Activated CD8-positive, alpha-beta T cell treated with anti-CD3 and anti-CD28 coated beads for 36 hours (primary cell): ENCODE data around the gene TRIM68. TPM values are rescaled to one million over a fixed set of nuclear protein-coding genes. Genes with fewer than 3 reads are reported as not detected.

Source experiments
- ATAC-seq: fragments of 200-7000 bp; cut with Tn5 transposase; one replicate; pipeline ENCODE4 v1.10.0; 2021; ENCODE audit warnings: mild to moderate bottlenecking, moderate library complexity
- CTCF ChIA-PET: fragments of 350-600 bp; sonication (Branson Sonifier 250); formaldehyde crosslinking; loops from one replicate; lab custom pipeline; 2021; ENCODE audit warnings: antibody characterized with exemption; lab: Charles Lee
- POLR2A ChIA-PET: fragments of 350-600 bp; sonication (Branson Sonifier 250); formaldehyde crosslinking; loops from one replicate; lab custom pipeline; 2021; ENCODE audit warnings: antibody characterized with exemption; lab: Charles Lee
- DNase-seq: peaks from one replicate; pipeline ENCODE4 v3.0.0-alpha.2; 2020
- H3K27ac Mint-ChIP-seq: one replicate; pipeline ENCODE4 v1.8.0; 2021; ENCODE audit warnings: mild to moderate bottlenecking, mixed read lengths
- H3K27me3 Mint-ChIP-seq: one replicate; pipeline ENCODE4 v1.8.0; 2021; ENCODE audit warnings: mixed read lengths
- H3K36me3 Mint-ChIP-seq: one replicate; pipeline ENCODE4 v1.8.0; 2021; ENCODE audit warnings: low read depth, mixed read lengths
- H3K4me1 Mint-ChIP-seq: one replicate; pipeline ENCODE4 v1.8.0; 2021; ENCODE audit warnings: low read depth, mixed read lengths
- H3K4me3 Mint-ChIP-seq: one replicate; pipeline ENCODE4 v1.8.0; 2021; ENCODE audit warnings: mild to moderate bottlenecking, moderate library complexity, mixed read lengths
- H3K9me3 Mint-ChIP-seq: one replicate; pipeline ENCODE4 v1.8.0; 2021; ENCODE audit warnings: mixed read lengths
- intact Hi-C: fragments of 100-400 bp; cut with micrococcal nuclease; formaldehyde crosslinking; loops from one replicate; pipeline ENCODE4 v1.10.0; 2022
- total RNA-seq, 2 experiments: library from RNA; stranded (reverse); gene quantifications; one replicate each; pipeline ENCODE4 v1.2.3, GENCODE V29; 2021
- TF ChIP-seq, protein P1 (sequence below): fragments of 200-600 bp; IDR thresholded peaks from one replicate; pipeline ENCODE4 v1.8.0; 2022; ENCODE audit warnings: antibody characterized with exemption, mild to moderate bottlenecking

The TRIM68 gene
- total RNA-seq, 2 experiments from 2014 or later: 10.2 to 11.4 TPM

DNA sequence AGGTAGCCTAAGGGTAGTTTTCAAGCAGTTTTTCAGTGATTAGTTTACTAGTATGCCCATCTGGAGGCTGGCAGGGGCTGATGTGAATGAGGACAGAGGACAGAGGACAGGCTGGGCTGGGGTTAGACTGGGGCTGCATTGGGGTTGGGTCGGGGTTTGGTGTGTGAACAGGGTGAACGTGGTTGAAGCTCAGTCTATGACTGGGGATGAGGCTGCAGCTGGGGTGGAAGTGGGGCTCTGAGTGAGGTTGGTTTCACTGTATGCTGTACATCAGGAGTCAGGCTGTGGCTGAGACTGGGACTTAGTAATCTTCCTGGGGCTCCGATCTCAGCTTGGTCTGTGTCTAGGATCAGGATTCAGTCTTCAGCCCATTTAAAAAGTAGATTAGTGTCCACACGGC is 36.2 kb upstream of the TRIM68 start:
- POLR2A ChIA-PET: no interaction called here
- intact Hi-C loops: no loop called here

GRCh38 chr11:4643682-4644081 is 35.7 kb upstream of the TRIM68 start, which contains the start of gene OR51E1:
OR51E1 (plus strand) TSS chr11:4643982; CDS start chr11:4652527, 8,545 bp downstream.
- H3K9me3 Mint-ChIP-seq: no peaks in the 10 kb centered on the region
- TF ChIP-seq, protein P1, sequence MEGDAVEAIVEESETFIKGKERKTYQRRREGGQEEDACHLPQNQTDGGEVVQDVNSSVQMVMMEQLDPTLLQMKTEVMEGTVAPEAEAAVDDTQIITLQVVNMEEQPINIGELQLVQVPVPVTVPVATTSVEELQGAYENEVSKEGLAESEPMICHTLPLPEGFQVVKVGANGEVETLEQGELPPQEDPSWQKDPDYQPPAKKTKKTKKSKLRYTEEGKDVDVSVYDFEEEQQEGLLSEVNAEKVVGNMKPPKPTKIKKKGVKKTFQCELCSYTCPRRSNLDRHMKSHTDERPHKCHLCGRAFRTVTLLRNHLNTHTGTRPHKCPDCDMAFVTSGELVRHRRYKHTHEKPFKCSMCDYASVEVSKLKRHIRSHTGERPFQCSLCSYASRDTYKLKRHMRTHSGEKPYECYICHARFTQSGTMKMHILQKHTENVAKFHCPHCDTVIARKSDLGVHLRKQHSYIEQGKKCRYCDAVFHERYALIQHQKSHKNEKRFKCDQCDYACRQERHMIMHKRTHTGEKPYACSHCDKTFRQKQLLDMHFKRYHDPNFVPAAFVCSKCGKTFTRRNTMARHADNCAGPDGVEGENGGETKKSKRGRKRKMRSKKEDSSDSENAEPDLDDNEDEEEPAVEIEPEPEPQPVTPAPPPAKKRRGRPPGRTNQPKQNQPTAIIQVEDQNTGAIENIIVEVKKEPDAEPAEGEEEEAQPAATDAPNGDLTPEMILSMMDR: no peak
- intact Hi-C loops: no loop called here
- CTCF ChIA-PET: no interaction called here
- no peaks in the 10 kb centered on the region for H3K36me3 Mint-ChIP-seq
- no peak within 1 kb of the TSS for H3K27ac Mint-ChIP-seq
- no peaks in the 10 kb centered on the region for H3K4me1 Mint-ChIP-seq
- ATAC-seq (no peak), DNase-seq (no peak)
- peaks cover 7% of the 10 kb centered on the region for H3K27me3 Mint-ChIP-seq
- POLR2A ChIA-PET: no interaction called here
- no peak within 1 kb of the TSS for H3K4me3 Mint-ChIP-seq

More for the DNA sequence above, 36.2 kb upstream of the TRIM68 start:
- H3K4me3 Mint-ChIP-seq: no peak overlapping the region
- H3K36me3 Mint-ChIP-seq: no peaks in the 10 kb centered on the region
- TF ChIP-seq, protein P1: no peak
- H3K27me3 Mint-ChIP-seq: peaks cover 7% of the 10 kb centered on the region
- CTCF ChIA-PET: no interaction called here
- H3K27ac Mint-ChIP-seq: no peak overlapping the region
- no peak for DNase-seq
- no peak for ATAC-seq
- H3K9me3 Mint-ChIP-seq: no peaks in the 10 kb centered on the region
- no peaks in the 10 kb centered on the region for H3K4me1 Mint-ChIP-seq

DNA sequence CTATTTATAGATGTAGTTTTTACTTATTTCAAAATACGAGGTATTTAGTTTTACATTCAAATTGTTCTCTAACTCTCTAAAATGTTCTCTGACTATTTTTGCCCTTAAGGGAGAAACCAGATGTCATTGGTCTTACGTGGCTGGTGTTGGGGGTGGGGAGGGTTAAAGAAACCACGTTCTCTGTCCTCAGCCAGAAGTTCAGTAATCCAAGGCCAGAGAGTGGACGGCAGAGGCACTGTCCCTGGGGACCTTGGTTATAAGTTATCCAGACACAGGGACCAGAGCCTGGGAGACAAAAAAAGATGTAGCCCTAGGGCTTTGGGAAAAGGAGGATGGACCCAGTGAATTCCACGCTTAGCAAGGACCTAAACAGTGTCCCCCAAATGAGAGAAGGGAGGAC is 35.0 kb upstream of the TRIM68 start:
- ChIA-PET CTCF (no interaction called here), POLR2A (no interaction called here)
- H3K4me1 Mint-ChIP-seq: no peaks in the 10 kb centered on the region
- H3K27ac Mint-ChIP-seq: no peak overlapping the region
- intact Hi-C loops: no loop called here
- no peaks in the 10 kb centered on the region for H3K9me3 Mint-ChIP-seq
- H3K4me3 Mint-ChIP-seq: no peak overlapping the region
- TF ChIP-seq, protein P1: no peak
- ATAC-seq (no peak), DNase-seq (no peak)
- H3K27me3 Mint-ChIP-seq: peaks cover 7% of the 10 kb centered on the region
- H3K36me3 Mint-ChIP-seq: no peaks in the 10 kb centered on the region

GRCh38 chr11:4642043-4642442 is 34.0 kb upstream of the TRIM68 start:
- no peak for DNase-seq
- ATAC-seq: no peak
- intact Hi-C loops: no loop called here
- TF ChIP-seq, protein P1: no peak
- CTCF ChIA-PET: no interaction called here
- POLR2A ChIA-PET: no interaction called here
- no peak overlapping the region for H3K4me3 Mint-ChIP-seq
- H3K27ac Mint-ChIP-seq: no peak overlapping the region
- no peaks in the 10 kb centered on the region for H3K36me3 Mint-ChIP-seq
- H3K27me3 Mint-ChIP-seq: peaks cover 7% of the 10 kb centered on the region
- H3K4me1 Mint-ChIP-seq: no peaks in the 10 kb centered on the region
- no peaks in the 10 kb centered on the region for H3K9me3 Mint-ChIP-seq

DNA sequence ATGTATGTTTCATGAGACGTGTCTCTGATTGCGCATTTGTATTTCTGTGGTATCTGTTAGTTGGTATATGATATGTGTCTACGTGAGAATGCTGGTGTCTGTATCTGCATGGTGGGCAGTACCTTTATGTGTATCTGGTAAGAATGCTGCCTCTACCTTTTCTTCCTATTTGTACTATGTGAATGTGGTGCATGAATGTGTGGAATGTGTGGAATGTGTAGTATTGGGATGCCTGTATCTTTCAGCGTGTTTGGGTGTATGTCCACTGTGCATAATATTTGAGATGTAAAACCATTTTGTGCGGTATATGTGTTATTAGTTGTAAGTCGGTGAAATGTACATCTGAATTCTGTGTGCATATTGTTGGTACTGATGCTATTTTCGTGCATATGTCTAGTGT is 33.5 kb upstream of the TRIM68 start:
- Mint-ChIP-seq H3K27ac (no peak overlapping the region), H3K9me3 (no peaks in the 10 kb centered on the region), H3K4me1 (no peaks in the 10 kb centered on the region), H3K4me3 (no peak overlapping the region), H3K36me3 (no peaks in the 10 kb centered on the region), H3K27me3 (peaks cover 7% of the 10 kb centered on the region)
- intact Hi-C loops: no loop called here
- POLR2A ChIA-PET: no interaction called here
- DNase-seq: no peak
- TF ChIP-seq, protein P1: no peak
- CTCF ChIA-PET: no interaction called here
- ATAC-seq: no peak
